Activated CD4-positive, CD25-positive, alpha-beta regulatory T cell treated with anti-CD3 and anti-CD28 coated beads, Interleukin-2, amount 50 U/mL, for 16 hours (primary cell): ENCODE measurements around the gene OTUB1.
"Not testable (repeated sequence)": the region's sequence is repeated elsewhere in the genome, so short reads cannot be mapped to it uniquely, and the experiment has no call there.

Experiments used
- DNase-seq: peaks from one replicate; pipeline ENCODE4 v3.0.0-alpha.2; 2020; ENCODE audit warnings: low read depth, low spot score

The OTUB1 gene

DNA sequence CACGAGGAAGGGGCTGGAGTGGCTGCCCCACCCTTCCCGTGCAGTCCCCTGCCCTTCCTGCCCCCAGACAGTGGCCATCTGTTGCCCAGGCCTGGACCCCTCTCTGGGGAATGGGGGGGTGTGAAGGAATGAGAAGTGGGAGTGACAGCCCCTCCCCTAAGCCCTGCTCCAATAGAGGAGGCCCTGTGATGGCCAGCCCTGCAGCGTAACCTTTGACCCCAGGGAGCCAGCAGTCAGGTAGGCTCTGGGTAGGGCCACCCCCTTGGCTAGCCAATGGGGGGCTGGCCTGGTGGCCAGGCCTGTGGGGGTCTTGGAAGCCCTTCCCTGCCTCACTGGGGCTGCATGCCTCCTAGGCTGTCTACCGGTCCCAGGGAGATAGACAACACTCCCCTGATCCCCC is 56.1 kb downstream of the OTUB1 start:
- no peak for DNase-seq

DNA sequence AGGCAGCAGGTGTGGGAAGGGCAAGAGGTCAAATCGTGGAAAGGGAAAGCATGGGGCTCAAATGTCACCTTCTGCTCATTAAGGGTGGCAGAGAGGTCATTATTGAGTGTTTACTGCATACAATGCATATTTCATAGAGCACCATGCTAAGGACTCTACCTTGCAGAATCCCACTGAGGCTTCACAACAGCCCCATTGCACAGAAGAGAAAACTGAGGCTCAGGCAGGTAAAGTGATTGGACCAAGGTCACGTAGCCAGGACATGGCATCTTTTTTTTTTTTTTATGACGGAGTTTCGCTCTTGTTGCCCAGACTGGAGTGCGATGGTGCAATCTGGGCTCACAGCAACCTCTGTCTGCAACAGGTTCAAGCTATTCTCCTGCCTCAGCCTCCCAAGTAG is 57.3 kb downstream of the OTUB1 start:
- DNase-seq = no peak

DNA sequence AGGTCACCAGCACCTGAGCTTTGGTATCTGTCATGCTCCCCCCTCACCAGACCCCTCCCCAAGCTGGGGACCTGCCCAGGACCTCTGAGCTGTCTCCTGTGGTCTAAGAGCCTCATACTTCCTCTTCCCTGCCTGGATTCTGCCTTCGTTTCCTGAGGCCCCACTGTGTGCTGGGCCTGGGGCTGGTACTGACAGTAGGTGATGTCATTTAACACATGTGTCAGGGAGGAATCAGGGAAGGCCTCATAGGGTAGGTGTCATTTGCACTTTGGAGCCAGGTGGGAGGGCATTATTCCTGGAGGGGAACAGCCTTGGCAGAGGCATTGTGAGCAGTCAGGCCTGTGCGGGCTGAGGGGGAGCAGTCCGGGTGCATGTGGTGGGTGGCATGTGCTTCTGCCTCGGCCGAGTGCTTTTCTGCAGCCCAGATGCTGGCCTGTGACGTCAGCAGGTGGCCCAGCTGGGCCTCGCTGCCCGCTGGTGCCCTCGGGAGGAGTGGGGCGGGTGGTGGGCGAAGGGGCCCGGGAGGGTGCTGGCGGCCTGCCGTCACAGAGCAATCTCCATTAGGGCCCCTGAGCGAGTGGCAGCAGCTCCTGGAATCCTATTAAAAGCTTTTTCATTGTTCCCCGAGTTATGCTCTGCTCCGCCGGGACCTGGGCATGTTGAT is 58.6 kb downstream of the OTUB1 start:
- no peak for DNase-seq

DNA sequence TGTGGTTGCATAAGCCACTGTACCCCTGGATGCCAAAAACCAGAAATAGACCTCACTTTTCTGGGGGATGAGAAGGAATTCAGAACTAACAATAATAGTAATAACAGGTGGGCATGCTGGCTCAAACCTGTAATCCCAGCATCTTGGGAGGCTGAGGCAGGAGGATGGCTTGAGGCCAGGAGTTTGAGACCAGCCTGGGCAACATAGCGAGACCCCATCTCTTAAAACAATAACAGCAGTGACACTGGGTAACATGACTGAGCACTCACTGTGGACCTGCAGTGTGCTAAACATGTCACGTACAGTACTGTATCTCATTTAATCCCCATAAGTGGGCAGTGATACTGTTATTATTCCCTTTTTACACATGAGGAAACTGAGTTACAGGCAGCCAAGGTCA is 59.5 kb downstream of the OTUB1 start:
- DNase-seq = no peak

DNA sequence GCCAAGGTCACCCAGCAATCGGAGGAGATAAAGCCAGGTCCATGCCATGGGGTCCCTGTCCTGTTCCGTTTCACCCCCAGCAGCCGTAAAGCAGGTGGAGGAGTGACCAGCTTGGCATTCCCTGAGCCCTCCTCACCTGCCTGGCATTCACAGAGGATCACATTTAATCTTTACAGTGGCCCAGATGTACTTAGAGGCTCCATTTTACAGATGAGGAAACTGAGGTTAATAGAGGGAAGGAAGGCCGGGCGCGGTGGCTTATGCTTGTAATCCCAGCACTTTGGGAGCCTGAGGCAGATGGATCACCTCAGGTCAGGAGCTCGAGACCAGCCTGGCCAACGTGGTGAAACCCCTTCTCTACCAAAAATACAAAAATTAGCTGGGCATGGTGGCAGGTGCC is 61.1 kb downstream of the OTUB1 start:
- not testable (repeated sequence) for DNase-seq
